H1 (cell line): ENCODE measurements around the gene TBC1D3B. TPM values are rescaled to one million over a fixed set of nuclear protein-coding genes. Genes with fewer than 3 reads are reported as not detected.
"Not testable (repeated sequence)": the region's sequence is repeated elsewhere in the genome, so short reads cannot be mapped to it uniquely, and the experiment has no call there.

Experiments used
- CTCF ChIA-PET: fragments of 300-600 bp; sonication (Branson Sonifier 250); formaldehyde crosslinking; loops from one replicate; lab custom pipeline; 2021; ENCODE audit not compliant: partially characterized antibody; lab: Charles Lee
- POLR2A ChIA-PET: fragments of 300-600 bp; sonication (Branson Sonifier 250); formaldehyde crosslinking; loops from one replicate; lab custom pipeline; 2021; ENCODE audit warnings: inconsistent platforms; ENCODE audit not compliant: partially characterized antibody; lab: Charles Lee
- DNase-seq, 2 experiments: peaks; one replicate each; pipeline versions ENCODE4 v3.0.0 to v3.0.0-alpha.2; 2010 to 2022; ENCODE audit warnings: low spot score in 2 of 2, low read depth in 1 of 2, mixed read lengths in 1 of 2
- FAIRE-seq: peaks from 2 replicates; lab custom pipeline; 2011; peaks lifted over from hg19 to GRCh38; lab: Jason Lieb, UNC
- H2AFZ ChIP-seq: 2 replicates; pipeline ENCODE4 v1.8.1; 2012; ENCODE audit warnings: low read length, inconsistent platforms
- H2AK5ac ChIP-seq: 2 replicates; pipeline ENCODE4 v1.6.1; 2013; ENCODE audit warnings: low read depth, low read length
- H2BK120ac ChIP-seq: replicated peaks from 2 replicates; pipeline ENCODE3; 2013; ENCODE audit warnings: low read depth, low read length, inconsistent platforms
- H2BK12ac ChIP-seq: 2 replicates; pipeline ENCODE4 v1.6.1; 2013; ENCODE audit warnings: low read depth, low read length
- H2BK15ac ChIP-seq: 2 replicates; pipeline ENCODE4 v1.6.1; 2013; ENCODE audit warnings: low read length
- H2BK20ac ChIP-seq: 2 replicates; pipeline ENCODE4 v1.6.1; 2013; ENCODE audit warnings: low read length
- H2BK5ac ChIP-seq: 2 replicates; pipeline ENCODE4 v1.6.1; 2013; ENCODE audit warnings: low read depth, low read length
- H3K14ac ChIP-seq: 2 replicates; pipeline ENCODE4 v1.6.1; 2013; ENCODE audit warnings: inconsistent platforms; ENCODE audit not compliant: insufficient read length
- H3K18ac ChIP-seq: 2 replicates; pipeline ENCODE4 v1.6.1; 2013; ENCODE audit warnings: low read length; ENCODE audit errors: extremely low read depth
- H3K23ac ChIP-seq: 2 replicates; pipeline ENCODE4 v1.6.1; 2013; ENCODE audit warnings: inconsistent platforms; ENCODE audit not compliant: insufficient read length
- H3K23me2 ChIP-seq: 2 replicates; pipeline ENCODE4 v1.6.1; 2013; ENCODE audit warnings: low read depth, low read length
- H3K27ac ChIP-seq: 2 replicates; pipeline ENCODE4 v1.6.1; 2011; ENCODE audit warnings: low read depth, low read length, inconsistent platforms
- H3K27me3 ChIP-seq, 4 experiments: replicated peaks in 1 of 4; 1 replicate in 1 of 4; 2 replicates in 3 of 4; pipeline versions ENCODE4 v1.6.1 to v1.8.1; 2011 to 2013; ENCODE audit warnings: low read length in 3 of 4, mild to moderate bottlenecking in 3 of 4, inconsistent platforms in 2 of 4, mixed read lengths in 2 of 4, moderate library complexity in 1 of 4; ENCODE audit not compliant: control insufficient read depth in 3 of 4, insufficient read depth in 3 of 4; ENCODE audit errors: extremely low read depth in 1 of 4
- H3K36me3 ChIP-seq, 4 experiments: 2 replicates each; pipeline versions ENCODE4 v1.6.1 to v1.8.1; 2011 to 2013; ENCODE audit warnings: mild to moderate bottlenecking in 4 of 4, low read length in 3 of 4, moderate library complexity in 2 of 4, control low read depth in 1 of 4, inconsistent platforms in 1 of 4; ENCODE audit not compliant: insufficient read depth in 4 of 4, control insufficient read depth in 2 of 4
- H3K4ac ChIP-seq: replicated peaks from 2 replicates; pipeline ENCODE3; 2013; ENCODE audit warnings: low read length, low read depth, mixed read lengths, inconsistent platforms; ENCODE audit not compliant: insufficient read length
- H3K4me1 ChIP-seq, 4 experiments: replicated peaks in 1 of 4; 1 replicate in 1 of 4; 2 replicates in 3 of 4; pipeline versions ENCODE4 v1.6.1 to v1.8.1; 2011 to 2013; ENCODE audit warnings: low read length in 3 of 4, inconsistent platforms in 2 of 4, mixed read lengths in 1 of 4; ENCODE audit not compliant: insufficient read depth in 4 of 4, control insufficient read depth in 3 of 4
- H3K4me2 ChIP-seq, 2 experiments: 2 replicates each; pipeline versions ENCODE4 v1.6.1 to v1.8.1; 2011 to 2013; ENCODE audit warnings: low read depth in 2 of 2, low read length in 2 of 2, control low read depth in 1 of 2, inconsistent platforms in 1 of 2, mild to moderate bottlenecking in 1 of 2; ENCODE audit not compliant: insufficient read depth in 1 of 2
- H3K4me3 ChIP-seq, 4 experiments: fragments of 200-600, 300-600 bp in 1 of 4; sonication (generic), shearing (Covaris generic), sonication (Bioruptor Twin) in 1 of 4; 2 replicates each; pipeline versions ENCODE4 v1.5.1 to v1.8.1; 2011 to 2016; ENCODE audit warnings: low read length in 4 of 4, low read depth in 3 of 4, control low read depth in 2 of 4, inconsistent platforms in 2 of 4, mild to moderate bottlenecking in 2 of 4, mixed read lengths in 1 of 4, moderate library complexity in 1 of 4; ENCODE audit not compliant: insufficient read depth in 2 of 4; ENCODE audit errors: extremely low read depth in 1 of 4
- H3K56ac ChIP-seq: replicated peaks from 2 replicates; pipeline ENCODE3; 2013; ENCODE audit warnings: low read depth, mild to moderate bottlenecking, mixed read lengths, low read length, inconsistent platforms; ENCODE audit not compliant: insufficient read length
- H3K79me1 ChIP-seq: 2 replicates; pipeline ENCODE4 v1.6.1; 2013; ENCODE audit warnings: low read depth, low read length, control low read depth
- H3K79me2 ChIP-seq, 2 experiments: 2 replicates each; pipeline versions ENCODE4 v1.6.1 to v1.8.1; 2012 to 2013; ENCODE audit warnings: low read length in 2 of 2, mild to moderate bottlenecking in 2 of 2, inconsistent platforms in 1 of 2; ENCODE audit not compliant: insufficient read depth in 2 of 2, control insufficient read depth in 1 of 2
- H3K9ac ChIP-seq, 4 experiments: replicated peaks in 1 of 4; 1 replicate in 1 of 4; 2 replicates in 3 of 4; pipeline versions ENCODE4 v1.6.1 to v1.8.1; 2011 to 2013; ENCODE audit warnings: low read depth in 3 of 4, low read length in 3 of 4, control low read depth in 2 of 4, mild to moderate bottlenecking in 2 of 4, moderate library complexity in 2 of 4, inconsistent platforms in 1 of 4; ENCODE audit errors: extremely low read depth in 1 of 4
- H3K9me3 ChIP-seq, 2 experiments: 2 replicates each; pipeline versions ENCODE4 v1.6.1 to v1.8.1; 2012 to 2013; ENCODE audit warnings: mild to moderate bottlenecking in 2 of 2, moderate library complexity in 2 of 2, control low read depth in 1 of 2, inconsistent platforms in 1 of 2, low read depth in 1 of 2, low read length in 1 of 2, mixed read lengths in 1 of 2; ENCODE audit not compliant: insufficient read depth in 2 of 2
- H4K20me1 ChIP-seq, 2 experiments: replicated peaks in 1 of 2; 2 replicates each; pipeline versions ENCODE3 to v1.8.1; 2011 to 2013; ENCODE audit warnings: inconsistent platforms in 2 of 2, low read length in 2 of 2, mild to moderate bottlenecking in 1 of 2; ENCODE audit not compliant: insufficient read depth in 2 of 2, control insufficient read depth in 1 of 2
- H4K5ac ChIP-seq: 2 replicates; pipeline ENCODE4 v1.6.1; 2013; ENCODE audit warnings: low read length, low read depth, mixed read lengths, inconsistent platforms; ENCODE audit not compliant: insufficient read length
- H4K8ac ChIP-seq: 2 replicates; pipeline ENCODE4 v1.8.0; 2013; ENCODE audit warnings: mild to moderate bottlenecking, moderate library complexity, low read length, inconsistent platforms; ENCODE audit not compliant: insufficient read depth; ENCODE audit errors: extremely low read depth
- H4K91ac ChIP-seq: replicated peaks from 2 replicates; pipeline ENCODE3; 2013; ENCODE audit warnings: low read length, mixed read lengths, inconsistent platforms; ENCODE audit not compliant: insufficient read length
- WGBS, 2 experiments: shearing (Covaris generic) in 1 of 2; methylation state at CpG; one replicate each; pipeline versions ENCODE4 v1.1.6 to v1.1.7; 2013 to 2015; ENCODE audit warnings: low lambda C conversion rate in 2 of 2, mixed read lengths in 2 of 2, inconsistent platforms in 1 of 2, low coverage in 1 of 2, missing lambda C conversion rate in 1 of 2; ENCODE audit not compliant: insufficient replicate concordance in 2 of 2, insufficient coverage in 1 of 2, insufficient read length in 1 of 2; ENCODE audit errors: extremely low coverage in 1 of 2, missing lambda C conversion rate in 1 of 2; 5-methylcytosine and 5-hydroxymethylcytosine counted together
- polyA plus RNA-seq, 7 experiments: library from polyadenylated mRNA; depleted of rRNA in 3 of 7; stranded (reverse) in 5 of 7; unstranded in 2 of 7; fragments of >200 nt in 5 of 7; fragments of 200-250 nt in 2 of 7; gene quantifications; 1 replicate in 5 of 7; 2 replicates in 1 of 7; 4 replicates in 1 of 7; pipeline versions ENCODE4 v1.2.1 to v1.2.3, GENCODE V29; 2011 to 2013; ENCODE audit warnings: missing spikeins in 2 of 7, mixed read lengths in 2 of 7
- total RNA-seq: library from RNA; stranded (reverse); fragmentation: NEBNext Ultra II Directional; extraction: Animal tissue kit (Norgen Biotek cat#: 25700); gene quantifications from 2 replicates; pipeline ENCODE4 v1.2.1, GENCODE V29; 2021

TBC1D3B gene
- total and polyA plus RNA-seq, 2 of the 8 experiments (the other 6 are each of a cell fraction or from before 2014, with no cell fraction given), result 0.54 to 6.2 TPM

GRCh38 chr17:36222967-36223366 lies 46.5 kb upstream of the TBC1D3B start:
- H2BK15ac ChIP-seq, DNase-seq, H2BK20ac ChIP-seq, H3K27me3 ChIP-seq, H3K4me3 ChIP-seq, FAIRE-seq, H3K79me1 ChIP-seq, H4K20me1 ChIP-seq, CTCF ChIA-PET, H3K18ac ChIP-seq, H3K4me2 ChIP-seq, H4K8ac ChIP-seq, H3K27ac ChIP-seq, H4K5ac ChIP-seq, H4K91ac ChIP-seq, H2BK5ac ChIP-seq, H3K56ac ChIP-seq, H2AK5ac ChIP-seq, H3K14ac ChIP-seq, H2BK120ac ChIP-seq, POLR2A ChIA-PET, H2BK12ac ChIP-seq, H3K4me1 ChIP-seq, H3K9ac ChIP-seq, H3K23ac ChIP-seq, H3K4ac ChIP-seq, H3K36me3 ChIP-seq, H2AFZ ChIP-seq, H3K79me2 ChIP-seq, H3K23me2 ChIP-seq: not testable (repeated sequence)
- peaks cover 11 to 25% of the 10 kb centered on the region in 2 experiments; a peak in 3 of 4 replicates for H3K9me3 ChIP-seq
- WGBS, 2 experiments, result 91% methylated on average over 12 of the region's 12 CpGs; no CpG with 5 or more reads in 1 of the 2 experiments

- H4K8ac ChIP-seq, H2BK20ac ChIP-seq, H3K14ac ChIP-seq, H2BK120ac ChIP-seq, H3K18ac ChIP-seq, FAIRE-seq, H3K4me1 ChIP-seq, H3K23ac ChIP-seq, H4K91ac ChIP-seq, CTCF ChIA-PET, H3K27me3 ChIP-seq, H3K27ac ChIP-seq, H3K4ac ChIP-seq, H3K56ac ChIP-seq, H3K36me3 ChIP-seq, DNase-seq, H2BK5ac ChIP-seq, H3K79me2 ChIP-seq, H2BK12ac ChIP-seq, H2AFZ ChIP-seq, H3K4me2 ChIP-seq, H3K4me3 ChIP-seq, H3K9ac ChIP-seq, POLR2A ChIA-PET, H4K20me1 ChIP-seq, H2AK5ac ChIP-seq, H3K79me1 ChIP-seq, H4K5ac ChIP-seq, H2BK15ac ChIP-seq, H3K23me2 ChIP-seq: not testable (repeated sequence)
- peaks cover 18 to 30% of the 10 kb centered on the region in 2 experiments; a peak in 3 of 4 replicates for H3K9me3 ChIP-seq
- 83% methylated on average over 4 of the region's 4 CpGs; no CpG with 5 or more reads in 1 of the 2 experiments for WGBS, 2 experiments
Observed at GRCh38 chr17:36221581-36222100, 45.2 kb upstream of the TBC1D3B start.
